MM.1S (cell line): ENCODE measurements around the gene UPP1.
"Not testable (repeated sequence)": the region's sequence is repeated elsewhere in the genome, so short reads cannot be mapped to it uniquely, and the experiment has no call there.

Experiments used
- EZH2 ChIP-seq: fragments of 300-600 bp; sonication (generic); optimal IDR thresholded peaks from 2 replicates; pipeline ENCODE3; 2017; ENCODE audit warnings: low read depth, mild to moderate bottlenecking, antibody characterized with exemption, low read length, mixed read lengths
- TF ChIP-seq, protein P1 (sequence below): fragments of 300-600 bp; sonication (generic); IDR thresholded peaks from 2 replicates; pipeline ENCODE4 v1.5.1; 2016; ENCODE audit warnings: antibody characterized with exemption, low read length, mixed read lengths

DNA sequence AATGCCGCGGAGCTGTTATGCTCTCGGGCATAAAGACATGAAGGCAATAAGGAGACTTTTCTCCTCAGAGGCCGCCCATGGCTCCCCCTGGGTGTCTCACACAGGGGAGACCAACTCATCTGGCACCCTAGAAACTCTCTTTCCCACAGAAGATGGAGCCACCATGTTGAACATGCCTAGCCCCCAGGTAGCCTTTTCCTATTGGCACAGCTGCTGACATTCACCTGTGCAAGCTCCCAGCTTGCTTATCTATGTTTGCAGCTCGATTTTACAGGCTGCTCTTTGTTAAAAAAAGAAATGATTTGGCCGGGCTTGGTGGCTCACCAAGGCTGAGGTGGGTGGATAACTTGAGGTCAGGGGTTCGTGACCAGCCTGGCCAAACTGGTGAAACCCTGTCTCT, 58.6 kb downstream of the UPP1 start:
- TF ChIP-seq, protein P1, sequence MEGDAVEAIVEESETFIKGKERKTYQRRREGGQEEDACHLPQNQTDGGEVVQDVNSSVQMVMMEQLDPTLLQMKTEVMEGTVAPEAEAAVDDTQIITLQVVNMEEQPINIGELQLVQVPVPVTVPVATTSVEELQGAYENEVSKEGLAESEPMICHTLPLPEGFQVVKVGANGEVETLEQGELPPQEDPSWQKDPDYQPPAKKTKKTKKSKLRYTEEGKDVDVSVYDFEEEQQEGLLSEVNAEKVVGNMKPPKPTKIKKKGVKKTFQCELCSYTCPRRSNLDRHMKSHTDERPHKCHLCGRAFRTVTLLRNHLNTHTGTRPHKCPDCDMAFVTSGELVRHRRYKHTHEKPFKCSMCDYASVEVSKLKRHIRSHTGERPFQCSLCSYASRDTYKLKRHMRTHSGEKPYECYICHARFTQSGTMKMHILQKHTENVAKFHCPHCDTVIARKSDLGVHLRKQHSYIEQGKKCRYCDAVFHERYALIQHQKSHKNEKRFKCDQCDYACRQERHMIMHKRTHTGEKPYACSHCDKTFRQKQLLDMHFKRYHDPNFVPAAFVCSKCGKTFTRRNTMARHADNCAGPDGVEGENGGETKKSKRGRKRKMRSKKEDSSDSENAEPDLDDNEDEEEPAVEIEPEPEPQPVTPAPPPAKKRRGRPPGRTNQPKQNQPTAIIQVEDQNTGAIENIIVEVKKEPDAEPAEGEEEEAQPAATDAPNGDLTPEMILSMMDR: not testable (repeated sequence)
- not testable (repeated sequence) for TF ChIP-seq EZH2
